Ishikawa (cell line): ENCODE results near the gene PSD4.

Experiments used
- CEBPB ChIP-seq: IDR thresholded peaks from 2 replicates; pipeline ENCODE4 v1.6.1; 2012
- EGR1 ChIP-seq: IDR thresholded peaks from 2 replicates; pipeline ENCODE4 v1.6.1; 2012
- EP300 ChIP-seq: IDR thresholded peaks from 2 replicates; pipeline ENCODE4 v1.6.1; 2012; ENCODE audit warnings: borderline replicate concordance
- FOXM1 ChIP-seq: IDR thresholded peaks from 2 replicates; pipeline ENCODE4 v1.6.1; 2012; ENCODE audit warnings: low read depth, borderline replicate concordance
- REST ChIP-seq: IDR thresholded peaks from 2 replicates; pipeline ENCODE4 v1.6.1; 2012; ENCODE audit warnings: low read depth, mild to moderate bottlenecking
- TAF1 ChIP-seq: IDR thresholded peaks from 2 replicates; pipeline ENCODE4 v1.6.1; 2012; ENCODE audit warnings: low read depth, mild to moderate bottlenecking
- TCF12 ChIP-seq: IDR thresholded peaks from 2 replicates; pipeline ENCODE4 v1.6.1; 2012; ENCODE audit warnings: low read depth
- TEAD4 ChIP-seq: IDR thresholded peaks from 2 replicates; pipeline ENCODE4 v1.6.1; 2012
- YY1 ChIP-seq: IDR thresholded peaks from 2 replicates; pipeline ENCODE4 v1.6.1; 2012; ENCODE audit warnings: low read depth
- ZBTB7A ChIP-seq: IDR thresholded peaks from 2 replicates; pipeline ENCODE4 v1.6.1; 2012; ENCODE audit warnings: low read depth

PSD4 gene

GRCh38 chr2:113213061-113213930 is 39.5 kb downstream of the PSD4 start:
- TF ChIP-seq REST = no peak

GRCh38 chr2:113214141-113214540 is 40.4 kb downstream of the PSD4 start:
- TF ChIP-seq EP300 (no peak), FOXM1 (no peak), REST (no peak), TEAD4 (peak; percentile 21; the same call in 1 of the 2 replicates), YY1 (no peak), EGR1 (no peak), TCF12 (no peak), CEBPB (no peak)

GRCh38 chr2:113215056-113215455 is 41.3 kb downstream of the PSD4 start:
- TF ChIP-seq ZBTB7A (no peak), REST (no peak), TCF12 (no peak), TAF1 (no peak), TEAD4 (no peak), EGR1 (no peak)

GRCh38 chr2:113216321-113216720 is 42.5 kb downstream of the PSD4 start:
- TF ChIP-seq FOXM1 (peak; percentile 4; the same call in 1 of the 2 replicates), TCF12 (no peak)

- TF ChIP-seq TCF12 (no peak), REST (no peak), YY1 (no peak), TEAD4 (no peak), EP300 (no peak)
Measured at GRCh38 chr2:113216891-113217454, 43.2 kb downstream of the PSD4 start.
